Right lobe of liver (tissue), 4 donors: ENCODE data around the gene CALU.

Source experiments
- CTCF ChIP-seq, 4 donors: fragments of 200-600 bp in 3 of 4; fragments of 450-650 bp in 1 of 4; IDR thresholded peaks; one replicate each; pipeline versions ENCODE4 v1.5.1 to v1.8.0; 2016 to 2022; ENCODE audit warnings: antibody characterized with exemption in 4 of 4, mild to moderate bottlenecking in 2 of 4
- POLR2A ChIP-seq: fragments of 450-650 bp; IDR thresholded peaks from one replicate; pipeline ENCODE4 v1.6.1; 2017; ENCODE audit warnings: antibody characterized with exemption, mild to moderate bottlenecking
- donor health status: DM: no; HTN: no; CAD: no.
- donor health status: DM: no; HTN: no; CAD: no.
- donor health status: DM: no; HTN: yes; CAD: no.

GRCh38 chr7:128737441-128737840 is 1.7 kb upstream of the CALU start:
- TF ChIP-seq CTCF (IDR thresholded peaks at IDR 0.05), result no peak
- no peak for TF ChIP-seq POLR2A
